ENCODE measurements around the gene GNA14. TPM values are rescaled to one million over a fixed set of nuclear protein-coding genes. Genes with fewer than 3 reads are reported as not detected.
"Not testable (repeated sequence)": the region's sequence is repeated elsewhere in the genome, so short reads cannot be mapped to it uniquely, and the experiment has no call there.

The GNA14 gene
- total and polyA plus RNA-seq, 7 donors = 5.0 to 29.2 (median 7.8) TPM

GRCh38 chr9:77643871-77644270 is 4.3 kb downstream of the GNA14 start:
- Histone ChIP-seq H3K36me3 (no peaks in the 10 kb centered on the region), H3K27ac (no peak overlapping the region), H3K4me1 (peaks cover 0 to 37% (median 19%) of the 10 kb centered on the region in 4 donors), H3K4me3 (no peak overlapping the region), H3K27me3 (peaks cover 0 to 20% (median 0%) of the 10 kb centered on the region in 3 donors), H3K9me3 (no peaks in the 10 kb centered on the region)
- no peak for DNase-seq
- 92 to 97% methylated on average over 5 of the region's 5 CpGs for WGBS, 2 donors
- intact Hi-C loops (cut with DNase I) = loop anchor here (10.0 kb wide), 1 partner anchor 391 kb away; the partner anchor contains the start of gene GNAQ
- TF ChIP-seq EP300 (IDR thresholded peaks at IDR 0.05) (no peak), CTCF (IDR thresholded peaks at IDR 0.05) (no peak), POLR2A (IDR thresholded peaks at IDR 0.05) (no peak), POLR2AphosphoS5 (IDR thresholded peaks at IDR 0.05) (no peak)

- intact Hi-C loops (cut with DNase I) = loop anchor here (10.0 kb wide), 1 partner anchor 394 kb away; the partner anchor contains the start of gene GNAQ
- H3K27ac ChIP-seq = no peak overlapping the region
- TF ChIP-seq POLR2A (IDR thresholded peaks at IDR 0.05) (no peak), POLR2AphosphoS5 (IDR thresholded peaks at IDR 0.05) (no peak), CTCF (IDR thresholded peaks at IDR 0.05) (no peak), EP300 (IDR thresholded peaks at IDR 0.05) (no peak)
- no peaks in the 10 kb centered on the region for H3K9me3 ChIP-seq
- no peaks in the 10 kb centered on the region for H3K36me3 ChIP-seq
- DNase-seq = no peak
- no peak overlapping the region for H3K4me3 ChIP-seq
- no peaks in the 10 kb centered on the region for H3K27me3 ChIP-seq
- 80 to 83% methylated on average over 8 of the region's 8 CpGs for WGBS, 2 donors
- H3K4me1 ChIP-seq = peaks cover 0 to 14% (median 1%) of the 10 kb centered on the region in 4 donors
Measured at GRCh38 chr9:77640741-77641580, 7.2 kb downstream of the GNA14 start.

- Histone ChIP-seq H3K27me3 (no peaks in the 10 kb centered on the region), H3K27ac (no peak overlapping the region), H3K4me1 (no peaks in the 10 kb centered on the region), H3K36me3 (no peaks in the 10 kb centered on the region), H3K4me3 (no peak overlapping the region), H3K9me3 (no peaks in the 10 kb centered on the region)
- DNase-seq = no peak
- TF ChIP-seq EP300 (IDR thresholded peaks at IDR 0.05) = no peak
- TF ChIP-seq POLR2A (IDR thresholded peaks at IDR 0.05) = no peak
- TF ChIP-seq CTCF (IDR thresholded peaks at IDR 0.05) = no peak
- no peak for TF ChIP-seq POLR2AphosphoS5 (IDR thresholded peaks at IDR 0.05)
- 95 to 97% methylated on average over 5 of the region's 5 CpGs for WGBS, 2 donors
- intact Hi-C loops (cut with DNase I) = no loop called here
Measured at GRCh38 chr9:77632652-77633051, 15.5 kb downstream of the GNA14 start.

GRCh38 chr9:77628864-77629263 is 19.3 kb downstream of the GNA14 start:
- DNase-seq; H3K4me3 ChIP-seq; H3K36me3 ChIP-seq; H3K27ac ChIP-seq; H3K4me1 ChIP-seq; H3K27me3 ChIP-seq; H3K9me3 ChIP-seq; intact Hi-C loops (cut with DNase I): not testable (repeated sequence)
- 92 to 94% methylated on average over 4 of the region's 4 CpGs for WGBS, 2 donors

GRCh38 chr9:77616191-77616590 is 31.9 kb downstream of the GNA14 start:
- 76 to 84% methylated on average over 4 of the region's 4 CpGs for WGBS, 2 donors
- Histone ChIP-seq H3K4me3 (no peak overlapping the region), H3K27me3 (no peaks in the 10 kb centered on the region), H3K27ac (no peak overlapping the region), H3K4me1 (no peaks in the 10 kb centered on the region), H3K9me3 (no peaks in the 10 kb centered on the region), H3K36me3 (no peaks in the 10 kb centered on the region)
- no peak for TF ChIP-seq POLR2A (IDR thresholded peaks at IDR 0.05)
- no peak for TF ChIP-seq POLR2AphosphoS5 (IDR thresholded peaks at IDR 0.05)
- TF ChIP-seq EP300 (IDR thresholded peaks at IDR 0.05) = no peak
- TF ChIP-seq CTCF (IDR thresholded peaks at IDR 0.05) = no peak
- intact Hi-C loops (cut with DNase I) = no loop called here
- no peak for DNase-seq
